Stimulated activated CD4-positive, alpha-beta T cell treated with anti-CD3 and anti-CD28 coated beads, Interleukin-2, amount 100 ng/mL, for 48 hours (primary cell): ENCODE data around the gene OR8H3.
"Not testable (repeated sequence)": the region's sequence is repeated elsewhere in the genome, so short reads cannot be mapped to it uniquely, and the experiment has no call there.

Experiments used
- DNase-seq, 2 donors: peaks; one replicate each; pipeline ENCODE4 v3.0.0-alpha.2; 2020

The OR8H3 gene, protein sequence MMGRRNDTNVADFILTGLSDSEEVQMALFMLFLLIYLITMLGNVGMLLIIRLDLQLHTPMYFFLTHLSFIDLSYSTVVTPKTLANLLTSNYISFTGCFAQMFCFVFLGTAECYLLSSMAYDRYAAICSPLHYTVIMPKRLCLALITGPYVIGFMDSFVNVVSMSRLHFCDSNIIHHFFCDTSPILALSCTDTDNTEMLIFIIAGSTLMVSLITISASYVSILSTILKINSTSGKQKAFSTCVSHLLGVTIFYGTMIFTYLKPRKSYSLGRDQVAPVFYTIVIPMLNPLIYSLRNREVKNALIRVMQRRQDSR

DNA sequence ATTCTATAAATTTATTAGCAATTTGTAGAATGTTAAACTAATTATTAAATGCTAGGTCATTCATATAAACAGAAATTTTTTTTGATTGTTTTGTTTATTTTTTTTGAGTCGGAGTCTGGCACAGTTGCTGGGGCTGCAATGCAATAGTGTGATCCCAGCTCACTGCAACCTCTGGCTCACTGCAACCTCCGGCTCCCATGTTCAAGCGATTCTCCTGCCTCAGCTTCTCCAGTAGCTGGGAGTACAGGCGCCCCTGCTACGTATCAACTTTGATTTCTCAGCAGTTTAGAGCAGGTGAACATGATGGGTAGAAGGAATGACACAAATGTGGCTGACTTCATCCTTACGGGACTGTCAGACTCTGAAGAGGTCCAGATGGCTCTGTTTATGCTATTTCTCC is at the start of gene OR8H3:
TSS of gene OR8H3 (plus strand) at position 301 of the 400 bp plus-strand sequence. CDS start at position 301, 0 bp downstream.
- no peak for DNase-seq

DNA sequence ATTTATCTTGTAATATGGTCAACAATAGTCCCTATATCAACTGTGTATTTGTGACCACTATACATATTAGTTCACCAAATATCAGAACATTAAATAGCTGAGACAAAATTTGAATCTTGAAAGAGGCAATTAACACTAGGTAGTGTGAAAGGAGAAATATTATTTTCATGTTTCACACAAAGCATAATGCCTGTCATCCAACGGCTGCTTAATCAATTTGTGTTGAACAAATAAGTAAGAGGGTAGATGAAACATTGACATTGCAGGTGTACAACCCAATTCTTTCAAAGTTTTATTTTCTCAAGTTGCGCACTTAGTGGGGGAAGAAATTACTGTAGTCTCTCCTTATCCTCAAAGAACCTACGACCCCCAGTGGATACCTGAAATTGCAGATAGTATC is 32.5 kb upstream of the OR8H3 start:
- no peak for DNase-seq

DNA sequence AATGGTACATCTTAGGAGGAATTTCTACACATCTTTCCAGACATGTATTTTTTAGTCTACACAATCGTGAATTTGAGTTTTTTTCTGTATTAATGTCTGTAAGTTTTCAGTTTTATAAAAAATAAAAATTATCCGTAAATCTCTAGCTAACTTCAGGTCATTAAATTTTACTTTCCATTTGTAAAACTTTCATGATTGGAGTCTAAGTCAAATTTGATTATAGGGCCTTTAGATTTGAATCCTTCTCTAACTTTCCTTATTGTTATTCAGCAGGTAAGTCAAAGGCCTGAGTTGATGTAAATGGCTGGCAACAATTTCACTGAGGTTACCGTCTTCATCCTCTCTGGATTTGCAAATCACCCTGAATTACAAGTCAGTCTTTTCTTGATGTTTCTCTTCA is 29.2 kb upstream of the OR8H3 start, which contains the start of gene OR8I2:
TSS of gene OR8I2 (plus strand) at position 301 of the 400 bp plus-strand sequence. CDS start at position 301, 0 bp downstream.
- no peak for DNase-seq

DNA sequence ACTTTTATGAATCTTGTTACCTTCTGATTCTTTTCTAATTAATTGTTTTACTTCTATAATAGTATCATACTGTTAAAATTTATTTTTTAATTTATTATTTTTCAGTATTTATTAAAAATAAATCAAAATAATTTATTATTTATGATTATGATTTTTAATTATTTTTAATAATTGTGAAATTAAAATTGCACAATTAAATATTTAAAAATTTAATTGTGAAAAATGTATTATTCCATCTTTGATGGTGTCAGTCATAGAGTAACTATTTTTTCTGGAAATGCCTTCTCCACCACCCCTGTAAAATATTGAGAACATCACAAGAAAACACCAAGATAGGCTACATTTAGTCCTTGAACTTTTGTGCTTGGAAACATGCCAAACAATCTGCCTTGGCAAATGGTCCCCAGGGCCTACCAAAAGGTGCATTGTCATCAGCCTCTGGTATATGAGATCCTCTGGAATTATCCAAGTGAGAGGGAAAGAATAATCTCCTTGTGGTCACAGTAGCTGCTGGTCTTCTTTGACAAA is 18.9 kb upstream of the OR8H3 start, which contains the start of gene OR8H2:
TSS of gene OR8H2 (plus strand) at position 478 of the 528 bp plus-strand sequence. CDS start 1,356 bp downstream, outside the sequence.
- DNase-seq = no peak

DNA sequence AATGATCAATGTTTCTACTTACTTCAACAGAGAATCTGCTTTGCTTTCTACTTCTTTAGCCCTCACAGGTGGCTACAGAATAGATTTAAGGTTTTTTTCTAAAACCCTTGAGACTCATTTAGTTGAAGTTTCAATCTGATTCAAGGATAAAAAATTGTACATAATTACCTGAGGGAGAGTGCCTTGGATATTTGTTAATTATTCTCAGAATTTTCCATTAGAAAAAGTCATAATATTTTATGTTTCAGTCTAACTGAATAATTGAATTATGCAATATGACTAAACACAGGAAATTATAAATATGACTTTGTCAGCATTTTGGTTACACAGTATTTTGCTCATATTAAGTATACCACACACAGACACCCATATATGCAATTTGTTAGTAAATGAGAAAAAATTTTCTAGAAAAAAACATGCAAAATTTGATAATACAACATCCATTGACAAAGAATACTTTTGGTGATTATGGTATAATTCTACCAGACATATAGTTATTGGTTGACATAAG is 18.0 kb downstream of the OR8H3 start, which contains the start of gene OR8J3:
TSS of gene OR8J3 (minus strand) at position 51 of the 511 bp plus-strand sequence. CDS start 2,483 bp downstream, outside the sequence.
- DNase-seq = no peak

DNA sequence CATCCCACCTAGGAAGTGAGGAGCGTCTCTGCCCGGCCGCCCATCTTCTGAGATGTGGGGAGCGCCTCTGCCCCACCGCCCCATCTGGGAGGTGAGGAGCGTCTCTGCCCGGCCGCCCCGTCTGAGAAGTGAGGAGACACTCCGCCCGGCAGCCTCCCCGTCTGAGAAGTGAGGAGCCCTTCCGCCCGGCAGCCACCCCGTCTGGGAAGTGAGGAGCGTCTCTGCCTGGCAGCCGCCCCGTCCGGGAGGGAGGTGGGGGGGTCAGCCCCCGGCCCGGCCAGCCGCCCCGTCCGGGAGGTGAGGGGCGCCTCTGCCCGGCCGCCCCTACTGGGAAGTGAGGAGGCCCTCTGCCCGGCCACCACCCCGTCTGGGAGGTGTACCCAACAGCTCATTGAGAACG is 21.5 kb downstream of the OR8H3 start:
- not testable (repeated sequence) for DNase-seq

DNA sequence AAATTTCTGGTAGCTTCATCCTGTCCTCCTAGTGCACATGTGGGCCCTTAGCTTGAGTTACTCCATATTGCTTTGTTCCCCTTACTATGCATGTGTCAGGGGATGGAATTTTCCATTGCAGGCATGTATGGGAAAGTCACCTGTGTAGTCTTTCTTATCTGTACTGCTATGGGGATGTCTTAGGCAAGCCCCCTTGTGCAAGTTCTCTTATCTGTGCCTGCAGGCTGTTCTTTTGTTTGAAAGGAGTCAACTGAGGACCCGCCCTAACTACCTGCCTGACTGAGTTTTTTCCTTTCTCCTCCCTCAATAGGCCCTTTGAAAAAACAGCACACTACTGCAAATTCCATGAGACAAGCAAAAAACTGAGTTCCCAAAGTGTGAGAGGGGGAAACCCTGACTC is 29.2 kb downstream of the OR8H3 start:
- no peak for DNase-seq

DNA sequence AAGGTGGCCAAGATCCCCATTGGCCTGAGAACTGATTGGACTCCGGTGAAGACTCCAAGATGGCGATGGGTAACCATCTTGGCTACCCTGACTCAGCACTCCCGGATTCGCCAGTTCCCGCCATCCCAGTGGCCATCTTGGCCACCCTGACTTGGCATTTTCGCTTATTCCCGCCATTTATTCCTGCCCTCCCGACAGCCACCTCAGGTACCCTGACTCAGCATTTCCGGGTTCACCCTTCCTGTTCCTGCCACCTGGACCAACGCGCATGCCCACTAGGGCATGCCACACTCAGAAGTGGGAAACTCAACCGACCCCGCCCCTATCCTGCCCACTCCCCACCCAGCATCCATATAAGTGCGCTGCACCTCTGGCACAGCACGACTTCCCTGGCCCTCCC is 30.2 kb downstream of the OR8H3 start:
- DNase-seq = no peak

DNA sequence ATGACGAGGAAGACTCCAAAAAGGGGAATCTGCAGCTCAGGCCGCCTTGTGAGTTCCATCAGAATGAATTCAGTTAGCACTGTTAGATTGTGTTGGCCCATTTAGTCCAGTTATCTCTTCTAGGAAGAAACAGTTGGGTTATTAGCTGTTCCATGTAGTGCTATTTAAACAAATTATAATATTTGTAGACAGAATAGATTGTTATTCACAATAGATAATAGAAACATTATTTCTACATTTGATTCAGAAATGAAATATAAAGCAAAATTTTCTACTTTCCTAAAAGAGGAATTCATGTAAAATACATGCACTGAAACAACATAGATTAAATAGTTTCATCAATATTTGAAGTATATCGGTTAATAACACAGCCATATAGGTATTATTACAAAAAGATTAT is 38.0 kb downstream of the OR8H3 start, which contains the start of gene OR8K5:
TSS of gene OR8K5 (minus strand) at position 101 of the 400 bp plus-strand sequence. CDS start at position 101, 0 bp downstream.
- no peak for DNase-seq

DNA sequence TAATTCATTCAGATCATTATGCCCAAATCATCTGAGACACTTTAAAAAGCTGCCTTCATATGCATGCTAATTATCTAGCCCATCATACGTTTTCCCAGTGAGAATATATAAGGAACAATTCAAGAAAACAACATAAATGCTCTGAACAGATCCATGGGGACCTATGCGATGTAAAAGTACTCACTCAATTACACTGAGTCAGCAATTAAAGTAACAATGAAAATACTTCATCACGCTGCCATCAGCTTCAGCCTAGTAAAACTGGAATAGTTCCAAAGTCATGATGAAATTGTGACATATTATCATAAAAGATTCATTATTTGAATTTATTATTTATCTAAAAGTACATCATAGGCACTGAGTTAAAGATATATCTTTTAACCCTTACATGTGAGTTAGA is 41.6 kb downstream of the OR8H3 start:
- no peak for DNase-seq

DNA sequence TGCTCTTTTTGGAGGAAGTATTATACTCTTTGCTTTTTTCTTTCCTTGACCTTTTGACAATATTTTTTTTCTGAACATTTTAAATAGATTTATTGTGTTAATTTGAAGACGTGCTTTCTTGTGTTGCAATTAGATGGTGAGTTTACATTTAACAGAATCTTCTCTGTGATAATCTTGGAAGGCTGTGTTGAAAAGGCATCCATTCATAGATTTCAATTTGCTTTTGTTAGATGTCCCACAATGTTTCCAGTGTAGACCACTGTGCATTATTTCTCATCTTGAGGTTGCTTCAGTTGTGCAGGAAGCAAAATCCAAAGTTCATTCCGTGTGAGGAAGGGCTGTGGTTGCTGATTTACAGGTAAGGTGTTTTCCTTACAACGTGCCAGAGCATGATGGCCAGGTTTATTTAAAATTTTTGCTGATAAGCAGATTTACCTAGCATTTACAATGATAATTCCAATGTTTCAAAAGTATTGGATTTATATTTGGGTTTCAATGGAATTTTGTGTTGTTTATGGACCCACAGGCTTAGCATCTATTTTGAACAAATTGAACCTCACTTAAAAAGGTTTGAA is 50.2 kb downstream of the OR8H3 start:
- no peak for DNase-seq
